ENCODE results near the gene FAAP100. TPM values are rescaled to one million over a fixed set of nuclear protein-coding genes. Genes with fewer than 3 reads are reported as not detected.

The FAAP100 gene
- total and polyA plus RNA-seq, 2 donors (not counting 1 experiment from before 2014, with no cell fraction given), result 62.0 to 72.7 TPM

GRCh38 chr17:81567191-81567590 is 15.0 kb upstream of the FAAP100 start:
- ChIA-PET POLR2A (interaction anchor here (0.7 kb wide), 1 partner anchor 12 kb away, joined by 6 read pairs; no protein-coding TSS in a partner anchor), CTCF (interaction anchor here (0.6 to 2.5 kb wide), 2 partner anchors 34 to 287 kb away, joined by 3 to 8 read pairs; no protein-coding TSS in a partner anchor)
- Mint-ChIP-seq H3K27me3 (no peaks in the 10 kb centered on the region), H3K4me3 (no peak overlapping the region), H3K4me1 (peaks cover 11% of the 10 kb centered on the region), H3K27ac (no peak overlapping the region), H3K9me3 (ENCODE audit: insufficient read depth) (no peaks in the 10 kb centered on the region)
- no peaks in the 10 kb centered on the region for H4K20me1 ChIP-seq (ENCODE audit: control insufficient read depth, insufficient read depth, low read length, poor library complexity, severe bottlenecking)
- peaks cover 9 to 74% of the 10 kb centered on the region in 2 experiments for H3K36me3 ChIP-seq (replicated peaks in 1 of 2; ENCODE audit: control extremely low read depth in 1 of 2, control insufficient read depth in 1 of 2, extremely low read depth in 1 of 2, insufficient read depth in 2 of 2, low read length in 1 of 2)
- 69% methylated on average over 4 of the region's 4 CpGs for WGBS (ENCODE audit: insufficient coverage)
- no peak overlapping the region for H3K9ac ChIP-seq (ENCODE audit: low read length)
- H2AFZ ChIP-seq (ENCODE audit: insufficient read depth, low read depth, low read length, poor library complexity, severe bottlenecking), result no peak overlapping the region
- TF ChIP-seq CTCF (IDR thresholded peaks at IDR 0.05) (no peak), EZH2 (IDR thresholded peaks at IDR 0.05; ENCODE audit: borderline replicate concordance, insufficient read depth, low read depth, low read length, poor library complexity, severe bottlenecking) (no peak)
- no peaks in the 10 kb centered on the region for H3K27me3 ChIP-seq (replicated peaks in 1 of 4; ENCODE audit: control extremely low read depth in 1 of 4, control insufficient read depth in 3 of 4, insufficient read depth in 4 of 4, low read length in 3 of 4)
- H3K4me1 ChIP-seq (ENCODE audit: control insufficient read depth in 2 of 2, insufficient read depth in 2 of 2, low read length in 2 of 2), result peaks cover 7 to 15% of the 10 kb centered on the region in 2 donors
- ATAC-seq (ENCODE audit: low read depth) (no peak), DNase-seq (no peak)
- no peaks in the 10 kb centered on the region for H3K79me2 ChIP-seq (ENCODE audit: control insufficient read depth, insufficient read depth, low read length)
- H3K4me2 ChIP-seq (replicated peaks; ENCODE audit: low read depth, low read length, poor library complexity, severe bottlenecking), result no peak overlapping the region
- H3K27ac ChIP-seq (ENCODE audit: low read length in 2 of 2), result no peak overlapping the region
- intact Hi-C loops (cut with micrococcal nuclease), result no loop called here
- no peaks in the 10 kb centered on the region for H3K9me3 ChIP-seq (ENCODE audit: control extremely low read depth in 1 of 3, control insufficient read depth in 2 of 3, insufficient read depth in 1 of 3, low read length in 2 of 3)
- no peak overlapping the region for H3K4me3 ChIP-seq (ENCODE audit: control extremely low read depth in 1 of 5, extremely low read depth in 1 of 5, insufficient read depth in 1 of 5, low read depth in 2 of 5, low read length in 4 of 5)

- H3K79me2 ChIP-seq (ENCODE audit: control insufficient read depth, insufficient read depth, low read length), result no peaks in the 10 kb centered on the region
- peaks cover 13 to 21% of the 10 kb centered on the region in 2 donors for H3K4me1 ChIP-seq (ENCODE audit: control insufficient read depth in 2 of 2, insufficient read depth in 2 of 2, low read length in 2 of 2)
- H3K36me3 ChIP-seq (replicated peaks in 1 of 2; ENCODE audit: control extremely low read depth in 1 of 2, control insufficient read depth in 1 of 2, extremely low read depth in 1 of 2, insufficient read depth in 2 of 2, low read length in 1 of 2), result peaks cover 9 to 71% of the 10 kb centered on the region in 2 experiments
- Mint-ChIP-seq H3K4me1 (peaks cover 15% of the 10 kb centered on the region), H3K27ac (no peak overlapping the region), H3K4me3 (no peak overlapping the region), H3K27me3 (no peaks in the 10 kb centered on the region), H3K9me3 (ENCODE audit: insufficient read depth) (no peaks in the 10 kb centered on the region)
- H3K4me2 ChIP-seq (replicated peaks; ENCODE audit: low read depth, low read length, poor library complexity, severe bottlenecking), result no peak overlapping the region
- 27% methylated on average over 3 of the region's 8 CpGs for WGBS (ENCODE audit: insufficient coverage)
- H3K4me3 ChIP-seq (ENCODE audit: control extremely low read depth in 1 of 5, extremely low read depth in 1 of 5, insufficient read depth in 1 of 5, low read depth in 2 of 5, low read length in 4 of 5), result no peak overlapping the region
- no peaks in the 10 kb centered on the region for H4K20me1 ChIP-seq (ENCODE audit: control insufficient read depth, insufficient read depth, low read length, poor library complexity, severe bottlenecking)
- intact Hi-C loops (cut with micrococcal nuclease), result no loop called here
- no peak overlapping the region for H3K27ac ChIP-seq (ENCODE audit: low read length in 2 of 2)
- DNase-seq (no peak), ATAC-seq (ENCODE audit: low read depth) (no peak)
- no peak overlapping the region for H2AFZ ChIP-seq (ENCODE audit: insufficient read depth, low read depth, low read length, poor library complexity, severe bottlenecking)
- H3K9ac ChIP-seq (ENCODE audit: low read length), result no peak overlapping the region
- H3K9me3 ChIP-seq (ENCODE audit: control extremely low read depth in 1 of 3, control insufficient read depth in 2 of 3, insufficient read depth in 1 of 3, low read length in 2 of 3), result no peaks in the 10 kb centered on the region
- ChIA-PET CTCF (interaction anchor here (0.6 to 2.5 kb wide), 2 partner anchors 34 to 288 kb away, joined by 3 to 8 read pairs; no protein-coding TSS in a partner anchor), POLR2A (interaction anchor here (0.5 kb wide), 1 partner anchor 69 kb away, joined by 3 read pairs; no protein-coding TSS in a partner anchor)
- no peaks in the 10 kb centered on the region for H3K27me3 ChIP-seq (replicated peaks in 1 of 4; ENCODE audit: control extremely low read depth in 1 of 4, control insufficient read depth in 3 of 4, insufficient read depth in 4 of 4, low read length in 3 of 4)
- no peak for TF ChIP-seq CTCF (IDR thresholded peaks at IDR 0.05)
- no peak for TF ChIP-seq EZH2 (IDR thresholded peaks at IDR 0.05; ENCODE audit: borderline replicate concordance, insufficient read depth, low read depth, low read length, poor library complexity, severe bottlenecking)
These were observed 14.4 kb upstream of the FAAP100 start for GRCh38 chr17:81566461-81567126.

Measured in B cell (primary cell).